HL-60 (cell line): ENCODE data around the gene ARMC2.

Source experiments
- DNase-seq, 2 experiments: peaks; one replicate each; pipeline ENCODE4 v3.0.0-alpha.2; 2010 to 2020; ENCODE audit warnings: low read depth in 1 of 2, low spot score in 1 of 2
- H3K27ac ChIP-seq: fragments of 250-450 bp; sonication (Bioruptor Pico); replicated peaks from 2 replicates; pipeline ENCODE4 v1.5.1; 2020; ENCODE audit warnings: mild to moderate bottlenecking, moderate library complexity
- H3K27me3 ChIP-seq: fragments of 250-450 bp; sonication (Bioruptor Pico); 2 replicates; pipeline ENCODE4 v1.5.1; 2021; ENCODE audit warnings: mild to moderate bottlenecking, moderate library complexity; ENCODE audit not compliant: insufficient read depth, poor library complexity, severe bottlenecking
- H3K4me3 ChIP-seq: replicated peaks from 2 replicates; pipeline ENCODE4 v1.5.1; 2011; ENCODE audit warnings: mild to moderate bottlenecking, control low read depth, low read length; ENCODE audit not compliant: insufficient read depth
- GABPA ChIP-seq: IDR thresholded peaks from 2 replicates; pipeline ENCODE4 v1.6.1; 2012; ENCODE audit warnings: low read depth
- POLR2AphosphoS5 ChIP-seq: IDR thresholded peaks from 2 replicates; pipeline ENCODE4 v1.6.1; 2012; ENCODE audit warnings: low read depth
- SPI1 ChIP-seq: IDR thresholded peaks from 2 replicates; pipeline ENCODE4 v1.6.1; 2012; ENCODE audit warnings: low read depth, mild to moderate bottlenecking, borderline replicate concordance
- long read RNA-seq: library from polyadenylated mRNA; unstranded; transcript quantifications from one replicate; pipeline ENCODE4 v2.0.0, GENCODE V29; 2020
- TF ChIP-seq, protein P1 (sequence below): IDR thresholded peaks from one replicate; pipeline ENCODE4 v1.5.1; 2011; ENCODE audit warnings: low read length, control low read depth, inconsistent platforms; ENCODE audit not compliant: insufficient read depth
- TF ChIP-seq, protein P2 (sequence below): IDR thresholded peaks from 2 replicates; pipeline ENCODE4 v1.6.1; 2012; ENCODE audit warnings: low read depth; ENCODE audit not compliant: insufficient replicate concordance

The ARMC2 gene, protein sequence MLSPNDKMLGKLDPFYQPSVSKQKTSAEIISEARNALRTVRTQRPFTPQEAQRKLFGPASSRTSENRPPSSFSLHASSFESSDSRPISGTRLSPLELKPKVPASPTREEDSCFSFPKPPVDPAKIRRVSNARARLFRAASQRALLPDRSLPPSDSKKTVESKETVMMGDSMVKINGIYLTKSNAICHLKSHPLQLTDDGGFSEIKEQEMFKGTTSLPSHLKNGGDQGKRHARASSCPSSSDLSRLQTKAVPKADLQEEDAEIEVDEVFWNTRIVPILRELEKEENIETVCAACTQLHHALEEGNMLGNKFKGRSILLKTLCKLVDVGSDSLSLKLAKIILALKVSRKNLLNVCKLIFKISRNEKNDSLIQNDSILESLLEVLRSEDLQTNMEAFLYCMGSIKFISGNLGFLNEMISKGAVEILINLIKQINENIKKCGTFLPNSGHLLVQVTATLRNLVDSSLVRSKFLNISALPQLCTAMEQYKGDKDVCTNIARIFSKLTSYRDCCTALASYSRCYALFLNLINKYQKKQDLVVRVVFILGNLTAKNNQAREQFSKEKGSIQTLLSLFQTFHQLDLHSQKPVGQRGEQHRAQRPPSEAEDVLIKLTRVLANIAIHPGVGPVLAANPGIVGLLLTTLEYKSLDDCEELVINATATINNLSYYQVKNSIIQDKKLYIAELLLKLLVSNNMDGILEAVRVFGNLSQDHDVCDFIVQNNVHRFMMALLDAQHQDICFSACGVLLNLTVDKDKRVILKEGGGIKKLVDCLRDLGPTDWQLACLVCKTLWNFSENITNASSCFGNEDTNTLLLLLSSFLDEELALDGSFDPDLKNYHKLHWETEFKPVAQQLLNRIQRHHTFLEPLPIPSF
- long read RNA-seq, partial matches to known transcripts: 0 of 5 reads
- long read RNA-seq, other reads (novel, unspliced or antisense): 5 of 5 reads

DNA sequence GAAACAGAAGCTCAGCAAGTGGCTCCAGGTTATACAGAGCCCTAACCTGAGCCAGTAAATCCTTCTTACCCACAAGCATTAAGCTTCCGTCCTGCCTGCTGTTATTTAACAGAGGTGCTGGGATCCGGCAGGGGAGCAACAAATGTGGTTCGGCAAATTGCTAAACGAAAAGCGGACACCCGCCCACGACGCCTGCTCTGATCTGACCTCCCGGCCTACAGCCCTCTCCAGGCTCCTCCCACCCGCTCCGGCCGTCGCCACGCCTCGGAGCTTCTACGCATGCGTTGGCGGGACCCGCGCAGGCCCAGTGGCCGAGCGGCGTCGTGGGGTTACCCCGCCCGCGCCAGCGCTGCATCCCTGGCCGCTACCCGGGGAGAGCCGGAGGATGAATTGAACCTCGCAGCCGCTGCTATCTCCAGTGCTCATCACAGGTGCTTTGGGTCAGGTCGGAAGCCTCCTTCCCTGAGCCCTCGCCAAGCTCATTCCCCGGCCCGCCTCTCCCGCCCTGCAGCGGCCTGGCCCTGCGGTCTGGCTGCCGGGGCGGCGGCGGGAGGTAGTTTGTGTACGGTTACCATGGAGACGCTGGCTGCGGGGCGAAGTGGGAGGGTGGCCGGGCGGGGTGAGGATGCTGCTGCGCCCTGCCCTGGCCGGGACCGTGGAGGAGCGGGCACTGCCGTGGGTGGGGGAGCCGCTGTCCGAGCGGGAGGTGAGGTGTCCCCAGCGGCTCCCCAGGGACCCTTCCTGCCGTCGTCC, at the start of gene ARMC2:
ARMC2 (plus strand) TSS at position 307 of the 753 bp plus-strand sequence. CDS start 5,846 bp downstream, outside the sequence.
- DNase-seq: peak; percentile 89 to 93
- peak within 1 kb of the TSS; percentile 92 for H3K4me3 ChIP-seq
- H3K27ac ChIP-seq: peak within 1 kb of the TSS; percentile 78
- no peaks in the 10 kb centered on the region for H3K27me3 ChIP-seq
- TF ChIP-seq, protein P1, sequence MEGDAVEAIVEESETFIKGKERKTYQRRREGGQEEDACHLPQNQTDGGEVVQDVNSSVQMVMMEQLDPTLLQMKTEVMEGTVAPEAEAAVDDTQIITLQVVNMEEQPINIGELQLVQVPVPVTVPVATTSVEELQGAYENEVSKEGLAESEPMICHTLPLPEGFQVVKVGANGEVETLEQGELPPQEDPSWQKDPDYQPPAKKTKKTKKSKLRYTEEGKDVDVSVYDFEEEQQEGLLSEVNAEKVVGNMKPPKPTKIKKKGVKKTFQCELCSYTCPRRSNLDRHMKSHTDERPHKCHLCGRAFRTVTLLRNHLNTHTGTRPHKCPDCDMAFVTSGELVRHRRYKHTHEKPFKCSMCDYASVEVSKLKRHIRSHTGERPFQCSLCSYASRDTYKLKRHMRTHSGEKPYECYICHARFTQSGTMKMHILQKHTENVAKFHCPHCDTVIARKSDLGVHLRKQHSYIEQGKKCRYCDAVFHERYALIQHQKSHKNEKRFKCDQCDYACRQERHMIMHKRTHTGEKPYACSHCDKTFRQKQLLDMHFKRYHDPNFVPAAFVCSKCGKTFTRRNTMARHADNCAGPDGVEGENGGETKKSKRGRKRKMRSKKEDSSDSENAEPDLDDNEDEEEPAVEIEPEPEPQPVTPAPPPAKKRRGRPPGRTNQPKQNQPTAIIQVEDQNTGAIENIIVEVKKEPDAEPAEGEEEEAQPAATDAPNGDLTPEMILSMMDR: no peak
- TF ChIP-seq GABPA (no peak), SPI1 (no peak), POLR2AphosphoS5 (no peak)
- TF ChIP-seq, protein P2, sequence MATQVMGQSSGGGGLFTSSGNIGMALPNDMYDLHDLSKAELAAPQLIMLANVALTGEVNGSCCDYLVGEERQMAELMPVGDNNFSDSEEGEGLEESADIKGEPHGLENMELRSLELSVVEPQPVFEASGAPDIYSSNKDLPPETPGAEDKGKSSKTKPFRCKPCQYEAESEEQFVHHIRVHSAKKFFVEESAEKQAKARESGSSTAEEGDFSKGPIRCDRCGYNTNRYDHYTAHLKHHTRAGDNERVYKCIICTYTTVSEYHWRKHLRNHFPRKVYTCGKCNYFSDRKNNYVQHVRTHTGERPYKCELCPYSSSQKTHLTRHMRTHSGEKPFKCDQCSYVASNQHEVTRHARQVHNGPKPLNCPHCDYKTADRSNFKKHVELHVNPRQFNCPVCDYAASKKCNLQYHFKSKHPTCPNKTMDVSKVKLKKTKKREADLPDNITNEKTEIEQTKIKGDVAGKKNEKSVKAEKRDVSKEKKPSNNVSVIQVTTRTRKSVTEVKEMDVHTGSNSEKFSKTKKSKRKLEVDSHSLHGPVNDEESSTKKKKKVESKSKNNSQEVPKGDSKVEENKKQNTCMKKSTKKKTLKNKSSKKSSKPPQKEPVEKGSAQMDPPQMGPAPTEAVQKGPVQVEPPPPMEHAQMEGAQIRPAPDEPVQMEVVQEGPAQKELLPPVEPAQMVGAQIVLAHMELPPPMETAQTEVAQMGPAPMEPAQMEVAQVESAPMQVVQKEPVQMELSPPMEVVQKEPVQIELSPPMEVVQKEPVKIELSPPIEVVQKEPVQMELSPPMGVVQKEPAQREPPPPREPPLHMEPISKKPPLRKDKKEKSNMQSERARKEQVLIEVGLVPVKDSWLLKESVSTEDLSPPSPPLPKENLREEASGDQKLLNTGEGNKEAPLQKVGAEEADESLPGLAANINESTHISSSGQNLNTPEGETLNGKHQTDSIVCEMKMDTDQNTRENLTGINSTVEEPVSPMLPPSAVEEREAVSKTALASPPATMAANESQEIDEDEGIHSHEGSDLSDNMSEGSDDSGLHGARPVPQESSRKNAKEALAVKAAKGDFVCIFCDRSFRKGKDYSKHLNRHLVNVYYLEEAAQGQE: no peak

DNA sequence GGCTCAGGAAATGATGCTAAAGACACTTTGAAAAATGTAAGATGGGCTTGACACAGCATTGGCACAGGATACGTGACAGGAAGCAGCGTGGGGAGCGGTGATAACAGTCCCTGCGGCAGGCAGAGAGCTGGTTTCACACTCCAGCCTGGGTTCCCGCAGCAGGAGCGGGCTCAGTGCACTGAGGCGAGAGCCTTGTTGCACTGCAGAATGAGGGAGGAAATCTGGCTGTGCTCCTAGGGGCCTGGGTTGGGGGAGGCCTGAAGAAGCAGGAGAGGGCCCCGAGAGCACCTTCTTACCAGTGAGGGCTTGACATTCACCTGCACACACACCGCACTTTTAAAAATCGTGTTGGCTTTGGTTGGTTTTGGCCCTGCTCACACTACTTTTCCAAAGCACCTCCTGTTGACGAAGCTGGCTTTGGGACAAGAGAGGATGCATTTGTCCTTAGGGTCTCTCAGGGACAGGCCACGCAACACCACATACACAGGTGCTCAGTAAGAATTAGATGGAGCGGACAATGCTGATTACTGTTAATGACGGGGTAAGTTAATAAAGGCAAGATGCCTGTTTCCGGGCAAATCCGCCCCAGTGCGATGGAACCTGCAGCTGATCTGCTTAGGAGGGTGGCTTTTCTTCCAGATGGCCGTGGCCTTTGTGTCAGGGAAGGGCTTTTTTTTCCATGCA, 49.4 kb upstream of the ARMC2 start:
- Histone ChIP-seq H3K27ac (no peak overlapping the region), H3K4me3 (no peak overlapping the region), H3K27me3 (no peaks in the 10 kb centered on the region)
- TF ChIP-seq, protein P2: no peak
- TF ChIP-seq GABPA (no peak), SPI1 (no peak), POLR2AphosphoS5 (no peak)
- TF ChIP-seq, protein P1: no peak
- peak in 1 of 2 experiments; percentile 47 for DNase-seq

DNA sequence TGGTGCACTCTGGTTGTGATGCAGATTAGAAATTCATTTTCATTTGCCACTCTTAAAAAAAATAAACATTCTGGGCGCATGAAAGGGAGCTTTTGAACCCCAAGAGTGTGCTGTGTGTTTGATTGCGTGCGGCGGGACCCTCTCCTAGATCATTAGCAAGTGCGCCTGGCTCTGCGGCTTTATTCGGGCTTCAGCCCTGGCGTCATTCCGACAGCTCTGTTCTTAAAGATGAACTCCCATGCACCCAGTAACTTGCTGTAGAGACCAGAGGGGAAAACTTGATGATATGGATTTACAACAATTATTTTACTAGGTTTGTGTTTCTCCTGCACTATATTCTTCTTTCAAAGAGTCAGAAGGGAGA, 48.9 kb upstream of the ARMC2 start:
- no peaks in the 10 kb centered on the region for H3K27me3 ChIP-seq
- no peak for TF ChIP-seq POLR2AphosphoS5
- TF ChIP-seq, protein P2: no peak
- TF ChIP-seq, protein P1: no peak
- no peak for TF ChIP-seq GABPA
- no peak for TF ChIP-seq SPI1
- no peak overlapping the region for H3K27ac ChIP-seq
- DNase-seq: no peak
- no peak overlapping the region for H3K4me3 ChIP-seq
